Left lung (tissue), 10 donors: ENCODE results near the gene SLC4A8. TPM values are rescaled to one million over a fixed set of nuclear protein-coding genes. Genes with fewer than 3 reads are reported as not detected.

ENCODE experiments used
- ATAC-seq: fragments of 200-7000 bp; cut with Tn5 transposase; one replicate; pipeline ENCODE4 v1.9.1; 2020; ENCODE audit warnings: moderate library complexity
- DNase-seq, 4 donors: peaks; one replicate each; pipeline ENCODE4 v3.0.0-alpha.2; 2013 to 2020
- H3K27ac ChIP-seq, 2 donors: fragments of 200-600 bp; sonication (generic) in 1 of 2; one replicate each; pipeline versions ENCODE4 v1.5.0 to v1.8.0; 2020 to 2021
- H3K27me3 ChIP-seq, 2 donors: fragments of 200-600 bp; sonication (generic) in 1 of 2; one replicate each; pipeline versions ENCODE4 v1.5.0 to v1.8.0; 2020 to 2021
- H3K36me3 ChIP-seq, 2 donors: fragments of 200-600 bp; sonication (generic) in 1 of 2; one replicate each; pipeline versions ENCODE4 v1.5.0 to v1.8.0; 2020 to 2021
- H3K4me1 ChIP-seq, 2 donors: fragments of 200-600 bp; one replicate each; pipeline ENCODE4 v1.8.0; 2021
- H3K4me3 ChIP-seq, 2 donors: fragments of 200-600 bp; sonication (generic) in 1 of 2; one replicate each; pipeline versions ENCODE4 v1.5.0 to v1.8.0; 2020 to 2021; ENCODE audit warnings: mild to moderate bottlenecking in 1 of 2
- H3K9me3 ChIP-seq, 2 donors: fragments of 200-600 bp; sonication (generic) in 1 of 2; one replicate each; pipeline versions ENCODE4 v1.5.0 to v1.8.0; 2020 to 2021
- CTCF ChIP-seq, 2 donors: fragments of 200-600 bp; sonication (generic) in 1 of 2; IDR thresholded peaks; one replicate each; pipeline versions ENCODE4 v1.5.0 to v1.8.0; 2021; ENCODE audit warnings: antibody characterized with exemption in 2 of 2
- intact Hi-C, 2 donors: fragments of 100-400 bp; cut with DNase I; formaldehyde crosslinking; loops; one replicate each; pipeline versions ENCODE4 v1.11.2 to v1.14.2; 2022
- polyA plus RNA-seq, 6 donors: library from polyadenylated mRNA; unstranded; fragments of 120-200 nt; gene quantifications; one replicate each; pipeline ENCODE4 v1.2.1, GENCODE V29; 2013; ENCODE audit not compliant: insufficient read length in 6 of 6
- total RNA-seq, 2 donors: library from RNA; stranded (reverse); fragmentation: NEBNext Ultra II Directional; extraction: Animal tissue kit (Norgen Biotek cat#: 25700); gene quantifications; one replicate each; pipeline ENCODE4 v1.2.1, GENCODE V29; 2021
- donor health status: DM: no; HTN: yes; CAD: no.
- donor health status: DM: no; HTN: no; CAD: no.

The SLC4A8 gene
- total and polyA plus RNA-seq, 8 donors: 1.3 to 3.9 (median 1.8) TPM

GRCh38 chr12:51379571-51379970, 45.1 kb upstream of the SLC4A8 start:
- no peak for TF ChIP-seq CTCF (IDR thresholded peaks at IDR 0.05)
- no peak overlapping the region for H3K4me3 ChIP-seq
- H3K36me3 ChIP-seq: peaks cover 0 to 17% of the 10 kb centered on the region in 2 donors
- DNase-seq: no peak
- H3K27me3 ChIP-seq: no peaks in the 10 kb centered on the region
- no peak overlapping the region for H3K27ac ChIP-seq
- H3K4me1 ChIP-seq: no peaks in the 10 kb centered on the region
- ATAC-seq: no peak
- intact Hi-C loops: no loop called here
- no peaks in the 10 kb centered on the region for H3K9me3 ChIP-seq

- no peak overlapping the region for H3K27ac ChIP-seq
- no peaks in the 10 kb centered on the region for H3K9me3 ChIP-seq
- intact Hi-C loops: no loop called here
- no peak for TF ChIP-seq CTCF (IDR thresholded peaks at IDR 0.05)
- no peak for DNase-seq
- H3K4me1 ChIP-seq: no peaks in the 10 kb centered on the region
- H3K36me3 ChIP-seq: peaks cover 0 to 17% of the 10 kb centered on the region in 2 donors
- no peaks in the 10 kb centered on the region for H3K27me3 ChIP-seq
- H3K4me3 ChIP-seq: no peak overlapping the region
- no peak for ATAC-seq
These were observed 43.2 kb upstream of the SLC4A8 start for GRCh38 chr12:51381226-51382079.

- Histone ChIP-seq H3K4me3 (no peak overlapping the region), H3K36me3 (peaks cover 0 to 11% of the 10 kb centered on the region in 2 donors), H3K4me1 (no peaks in the 10 kb centered on the region), H3K27ac (no peak overlapping the region), H3K9me3 (no peaks in the 10 kb centered on the region), H3K27me3 (no peaks in the 10 kb centered on the region)
- DNase-seq: no peak
- TF ChIP-seq CTCF (IDR thresholded peaks at IDR 0.05): no peak
- no peak for ATAC-seq
- intact Hi-C loops: no loop called here
These were observed 42.5 kb upstream of the SLC4A8 start for GRCh38 chr12:51382173-51382572.

GRCh38 chr12:51383269-51383905, 41.2 kb upstream of the SLC4A8 start:
- DNase-seq: no peak
- intact Hi-C loops: no loop called here
- H3K9me3 ChIP-seq: no peaks in the 10 kb centered on the region
- peaks cover 0 to 9% of the 10 kb centered on the region in 2 donors for H3K36me3 ChIP-seq
- H3K27ac ChIP-seq: no peak overlapping the region
- H3K4me1 ChIP-seq: peaks cover 0 to 2% of the 10 kb centered on the region in 2 donors
- H3K4me3 ChIP-seq: no peak overlapping the region
- ATAC-seq: no peak
- TF ChIP-seq CTCF (IDR thresholded peaks at IDR 0.05): no peak
- no peaks in the 10 kb centered on the region for H3K27me3 ChIP-seq

- peak; percentile 5 for ATAC-seq
- TF ChIP-seq CTCF (IDR thresholded peaks at IDR 0.05): no peak
- no peaks in the 10 kb centered on the region for H3K9me3 ChIP-seq
- intact Hi-C loops: no loop called here
- H3K4me1 ChIP-seq: peaks cover 0 to 18% of the 10 kb centered on the region in 2 donors
- no peak overlapping the region for H3K4me3 ChIP-seq
- H3K27ac ChIP-seq: no peak overlapping the region
- peaks cover 0 to 9% of the 10 kb centered on the region in 2 donors for H3K27me3 ChIP-seq
- H3K36me3 ChIP-seq: no peaks in the 10 kb centered on the region
- no peak for DNase-seq
These were observed 38.3 kb upstream of the SLC4A8 start for GRCh38 chr12:51386351-51386750.
